Parathyroid adenoma (tissue), 2 donors: Measurements from ENCODE around the gene PTPN4.

Experiments used
- H2AFZ ChIP-seq: fragments of 300-600 bp; sonication (generic); one replicate; pipeline ENCODE4 v1.7.0; 2017; ENCODE audit warnings: antibody characterized with exemption, mild to moderate bottlenecking
- H3K27ac ChIP-seq: fragments of 300-600 bp; sonication (generic); one replicate; pipeline ENCODE4 v1.7.0; 2017
- H3K27me3 ChIP-seq: fragments of 300-600 bp; sonication (generic); one replicate; pipeline ENCODE4 v1.7.0; 2017; ENCODE audit warnings: low read length; ENCODE audit not compliant: control insufficient read depth, insufficient read depth
- H3K36me3 ChIP-seq: fragments of 300-600 bp; sonication (generic); one replicate; pipeline ENCODE4 v1.7.0; 2017; ENCODE audit warnings: low read length; ENCODE audit not compliant: control insufficient read depth, insufficient read depth
- H3K4me1 ChIP-seq: fragments of 300-600 bp; sonication (generic); one replicate; pipeline ENCODE4 v1.7.0; 2017; ENCODE audit warnings: control low read depth
- H3K4me2 ChIP-seq: fragments of 300-600 bp; sonication (generic); one replicate; pipeline ENCODE4 v1.7.0; 2017; ENCODE audit warnings: low read length
- H3K4me3 ChIP-seq: fragments of 300-600 bp; sonication (generic); one replicate; pipeline ENCODE4 v1.7.0; 2017; ENCODE audit warnings: low read depth, low read length
- H3K79me2 ChIP-seq: fragments of 300-600 bp; sonication (generic); one replicate; pipeline ENCODE4 v1.7.0; 2017; ENCODE audit warnings: control low read depth
- H3K9ac ChIP-seq: fragments of 300-600 bp; sonication (generic); one replicate; pipeline ENCODE4 v1.7.0; 2017; ENCODE audit warnings: mild to moderate bottlenecking
- H3K9me3 ChIP-seq: fragments of 300-600 bp; sonication (generic); one replicate; pipeline ENCODE4 v1.7.0; 2017; ENCODE audit warnings: low read length; ENCODE audit not compliant: control insufficient read depth
- CTCF ChIP-seq: fragments of 300-600 bp; sonication (generic); IDR thresholded peaks from one replicate; pipeline ENCODE4 v1.7.0; 2017; ENCODE audit warnings: antibody characterized with exemption, mild to moderate bottlenecking
- donor health status: primary hyperparathyroidism.

PTPN4 gene

GRCh38 chr2:119837350-119837749 is 77.6 kb downstream of the PTPN4 start:
- Histone ChIP-seq H3K36me3 (no peaks in the 10 kb centered on the region), H3K4me2 (no peak overlapping the region), H3K27me3 (no peaks in the 10 kb centered on the region), H3K9ac (no peak overlapping the region), H3K79me2 (peaks cover 29% of the 10 kb centered on the region), H3K9me3 (no peaks in the 10 kb centered on the region), H3K27ac (no peak overlapping the region), H3K4me3 (no peak overlapping the region), H3K4me1 (no peaks in the 10 kb centered on the region), H2AFZ (no peak overlapping the region)
- no peak for TF ChIP-seq CTCF

- Histone ChIP-seq H2AFZ (no peak overlapping the region), H3K27ac (no peak overlapping the region), H3K27me3 (no peaks in the 10 kb centered on the region), H3K9me3 (no peaks in the 10 kb centered on the region), H3K4me3 (no peak overlapping the region), H3K79me2 (peaks cover 27% of the 10 kb centered on the region), H3K9ac (no peak overlapping the region), H3K4me1 (no peaks in the 10 kb centered on the region), H3K4me2 (no peak overlapping the region), H3K36me3 (no peaks in the 10 kb centered on the region)
- TF ChIP-seq CTCF: no peak
These were observed 78.0 kb downstream of the PTPN4 start for GRCh38 chr2:119837759-119838158.

- H3K4me3 ChIP-seq: no peak overlapping the region
- no peak overlapping the region for H3K9ac ChIP-seq
- TF ChIP-seq CTCF: no peak
- no peaks in the 10 kb centered on the region for H3K27me3 ChIP-seq
- H3K4me1 ChIP-seq: no peaks in the 10 kb centered on the region
- H3K36me3 ChIP-seq: no peaks in the 10 kb centered on the region
- H3K79me2 ChIP-seq: peaks cover 24% of the 10 kb centered on the region
- no peak overlapping the region for H3K27ac ChIP-seq
- no peak overlapping the region for H2AFZ ChIP-seq
- no peaks in the 10 kb centered on the region for H3K9me3 ChIP-seq
- H3K4me2 ChIP-seq: no peak overlapping the region
These were observed 78.5 kb downstream of the PTPN4 start for GRCh38 chr2:119838179-119838578.

GRCh38 chr2:119841550-119841949 is 81.8 kb downstream of the PTPN4 start:
- H3K9ac ChIP-seq: no peak overlapping the region
- no peaks in the 10 kb centered on the region for H3K36me3 ChIP-seq
- no peak overlapping the region for H3K4me2 ChIP-seq
- no peak for TF ChIP-seq CTCF
- peaks cover 10% of the 10 kb centered on the region for H3K79me2 ChIP-seq
- H3K9me3 ChIP-seq: no peaks in the 10 kb centered on the region
- H3K27ac ChIP-seq: no peak overlapping the region
- H2AFZ ChIP-seq: no peak overlapping the region
- H3K4me3 ChIP-seq: no peak overlapping the region
- H3K27me3 ChIP-seq: no peaks in the 10 kb centered on the region
- no peaks in the 10 kb centered on the region for H3K4me1 ChIP-seq

- Histone ChIP-seq H3K4me1 (no peaks in the 10 kb centered on the region), H3K9ac (no peak overlapping the region), H3K27me3 (no peaks in the 10 kb centered on the region), H3K9me3 (no peaks in the 10 kb centered on the region), H3K4me3 (no peak overlapping the region), H3K27ac (no peak overlapping the region), H3K4me2 (no peak overlapping the region), H3K79me2 (peaks cover 16% of the 10 kb centered on the region), H3K36me3 (no peaks in the 10 kb centered on the region), H2AFZ (no peak overlapping the region)
- no peak for TF ChIP-seq CTCF
These were observed 86.3 kb downstream of the PTPN4 start for GRCh38 chr2:119846021-119846420.
